ENCODE measurements around the gene NDUFS8.

DNA sequence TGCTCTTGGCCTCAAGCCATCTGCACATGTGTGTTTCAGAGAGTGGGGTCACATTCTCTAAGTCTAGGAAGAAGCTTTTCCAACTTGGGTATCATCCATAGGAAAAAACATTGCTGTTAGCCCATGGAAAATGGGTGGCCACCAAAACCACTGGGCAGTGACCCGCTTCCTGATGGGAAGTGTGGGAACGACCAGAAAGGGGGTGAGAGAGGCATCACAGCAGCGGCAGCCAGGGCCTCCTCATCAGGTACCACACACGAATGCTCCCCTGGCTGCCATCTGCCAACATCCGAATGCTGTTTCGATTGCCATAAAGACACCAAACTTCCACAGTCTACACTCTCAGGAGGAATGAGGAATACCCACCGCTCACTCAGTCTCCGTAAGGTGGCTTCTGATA is 50.4 kb downstream of the NDUFS8 start:
- TF ChIP-seq, protein P1, sequence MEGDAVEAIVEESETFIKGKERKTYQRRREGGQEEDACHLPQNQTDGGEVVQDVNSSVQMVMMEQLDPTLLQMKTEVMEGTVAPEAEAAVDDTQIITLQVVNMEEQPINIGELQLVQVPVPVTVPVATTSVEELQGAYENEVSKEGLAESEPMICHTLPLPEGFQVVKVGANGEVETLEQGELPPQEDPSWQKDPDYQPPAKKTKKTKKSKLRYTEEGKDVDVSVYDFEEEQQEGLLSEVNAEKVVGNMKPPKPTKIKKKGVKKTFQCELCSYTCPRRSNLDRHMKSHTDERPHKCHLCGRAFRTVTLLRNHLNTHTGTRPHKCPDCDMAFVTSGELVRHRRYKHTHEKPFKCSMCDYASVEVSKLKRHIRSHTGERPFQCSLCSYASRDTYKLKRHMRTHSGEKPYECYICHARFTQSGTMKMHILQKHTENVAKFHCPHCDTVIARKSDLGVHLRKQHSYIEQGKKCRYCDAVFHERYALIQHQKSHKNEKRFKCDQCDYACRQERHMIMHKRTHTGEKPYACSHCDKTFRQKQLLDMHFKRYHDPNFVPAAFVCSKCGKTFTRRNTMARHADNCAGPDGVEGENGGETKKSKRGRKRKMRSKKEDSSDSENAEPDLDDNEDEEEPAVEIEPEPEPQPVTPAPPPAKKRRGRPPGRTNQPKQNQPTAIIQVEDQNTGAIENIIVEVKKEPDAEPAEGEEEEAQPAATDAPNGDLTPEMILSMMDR (IDR thresholded peaks at IDR 0.05; ENCODE audit: poor library complexity) = no peak
- TF ChIP-seq EZH2 (IDR thresholded peaks at IDR 0.05; ENCODE audit: borderline replicate concordance) (no peak), EZH2phosphoT487 (IDR thresholded peaks at IDR 0.05; ENCODE audit: low read depth, severe bottlenecking, unreplicated experiment) (no peak)
